MM.1S (cell line): ENCODE measurements around the gene LOXL1.

Experiments used
- DNase-seq: peaks from one replicate; pipeline ENCODE4 v3.0.0-alpha.2; 2015
- H2AFZ ChIP-seq: fragments of 300-600 bp; sonication (generic); 2 replicates; pipeline ENCODE4 v1.6.0; 2016; ENCODE audit warnings: antibody characterized with exemption, low read length
- H3F3A ChIP-seq: fragments of 300-600 bp; sonication (generic); 2 replicates; pipeline ENCODE4 v1.6.1; 2016; ENCODE audit warnings: mild to moderate bottlenecking, antibody characterized with exemption, low read length, moderate library complexity, mixed read lengths; ENCODE audit not compliant: insufficient read depth
- H3K27ac ChIP-seq: fragments of 300-600 bp; sonication (generic); 2 replicates; pipeline ENCODE4 v1.5.1; 2016; ENCODE audit warnings: mild to moderate bottlenecking, low read length
- H3K27me3 ChIP-seq: fragments of 300-600 bp; sonication (generic); replicated peaks from 2 replicates; pipeline ENCODE4 v1.6.0; 2016; ENCODE audit warnings: low read length; ENCODE audit not compliant: insufficient read depth
- H3K36me3 ChIP-seq: fragments of 300-600 bp; sonication (generic); replicated peaks from 2 replicates; pipeline ENCODE4 v1.6.1; 2016; ENCODE audit warnings: mild to moderate bottlenecking, low read length, mixed read lengths; ENCODE audit not compliant: insufficient read depth
- H3K4me1 ChIP-seq: fragments of 300-600 bp; sonication (generic); 2 replicates; pipeline ENCODE4 v1.6.1; 2016; ENCODE audit warnings: low read length, mixed read lengths
- H3K4me2 ChIP-seq: fragments of 300-600 bp; sonication (generic); 2 replicates; pipeline ENCODE4 v1.6.0; 2016; ENCODE audit warnings: low read depth, low read length
- H3K4me3 ChIP-seq: fragments of 300-600 bp; sonication (generic); 2 replicates; pipeline ENCODE4 v1.5.1; 2016; ENCODE audit warnings: low read length, mixed read lengths
- H3K79me2 ChIP-seq: fragments of 300-600 bp; sonication (generic); 2 replicates; pipeline ENCODE4 v1.6.1; 2016; ENCODE audit warnings: mixed run types, low read length, mixed read lengths
- H3K9ac ChIP-seq: fragments of 300-600 bp; sonication (generic); 2 replicates; pipeline ENCODE4 v1.6.1; 2016; ENCODE audit warnings: low read length, mixed read lengths
- H3K9me2 ChIP-seq: fragments of 300-600 bp; sonication (generic); replicated peaks from 2 replicates; pipeline ENCODE4 v1.6.1; 2016; ENCODE audit warnings: mild to moderate bottlenecking, low read length, mixed read lengths; ENCODE audit not compliant: insufficient read depth
- H3K9me3 ChIP-seq: fragments of 300-600 bp; sonication (generic); replicated peaks from 2 replicates; pipeline ENCODE4 v1.6.1; 2016; ENCODE audit warnings: mild to moderate bottlenecking, low read length, mixed read lengths; ENCODE audit not compliant: insufficient read depth
- H4K20me1 ChIP-seq: fragments of 300-600 bp; sonication (generic); 2 replicates; pipeline ENCODE4 v1.6.1; 2016; ENCODE audit warnings: mild to moderate bottlenecking, low read length, moderate library complexity, mixed read lengths; ENCODE audit not compliant: insufficient read depth
- EZH2 ChIP-seq: fragments of 300-600 bp; sonication (generic); optimal IDR thresholded peaks from 2 replicates; pipeline ENCODE3; 2017; ENCODE audit warnings: low read depth, mild to moderate bottlenecking, antibody characterized with exemption, low read length, mixed read lengths
- EZH2phosphoT487 ChIP-seq: fragments of 300-600 bp; sonication (generic); IDR thresholded peaks from 2 replicates; pipeline ENCODE4 v1.6.1; 2018; ENCODE audit warnings: antibody characterized with exemption, low read length
- TF ChIP-seq, protein P1 (sequence below): fragments of 300-600 bp; sonication (generic); IDR thresholded peaks from 2 replicates; pipeline ENCODE4 v1.5.1; 2016; ENCODE audit warnings: antibody characterized with exemption, low read length, mixed read lengths

Gene LOXL1

DNA sequence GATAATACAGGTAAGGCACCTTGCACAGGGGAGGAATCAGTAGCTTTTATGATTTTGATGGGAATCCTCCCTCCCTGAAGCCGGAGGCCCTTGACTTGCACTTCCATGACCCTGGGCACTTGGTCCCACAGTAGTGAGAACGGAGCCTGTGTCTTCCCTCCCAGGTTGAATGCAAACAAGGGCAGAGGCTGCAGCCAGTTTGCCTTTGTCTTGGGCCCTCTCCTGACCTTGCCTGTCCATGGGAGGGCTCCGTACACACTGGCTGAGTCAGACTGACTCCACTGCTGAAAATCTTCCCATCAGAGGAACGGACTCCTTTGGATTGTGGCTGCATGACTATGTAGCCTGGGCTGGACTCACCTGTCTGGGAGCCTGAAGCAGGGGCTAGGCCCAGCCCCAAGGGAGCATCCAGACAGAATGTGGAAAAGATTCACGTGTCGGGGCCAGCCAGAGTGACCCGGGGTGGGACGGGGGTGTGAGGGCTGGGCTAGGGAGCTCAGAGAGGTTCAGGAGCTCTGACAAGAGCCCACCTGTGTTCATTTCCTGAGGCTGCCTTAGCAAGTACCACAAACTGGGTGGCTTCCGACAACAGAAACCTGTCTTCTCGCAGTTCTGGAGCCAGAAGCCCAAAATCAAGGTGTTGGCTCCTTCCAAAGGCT, 43.4 kb upstream of the LOXL1 start:
- no peaks in the 10 kb centered on the region for H3K4me1 ChIP-seq
- H3K4me2 ChIP-seq = no peak overlapping the region
- DNase-seq = no peak
- no peak overlapping the region for H3K9ac ChIP-seq
- no peaks in the 10 kb centered on the region for H3K9me3 ChIP-seq
- H3K9me2 ChIP-seq = no peaks in the 10 kb centered on the region
- H3K27me3 ChIP-seq = peaks cover 34% of the 10 kb centered on the region
- H3K36me3 ChIP-seq = no peaks in the 10 kb centered on the region
- H3K4me3 ChIP-seq = no peak overlapping the region
- no peaks in the 10 kb centered on the region for H3K79me2 ChIP-seq
- H2AFZ ChIP-seq = no peak overlapping the region
- no peak overlapping the region for H3K27ac ChIP-seq
- no peaks in the 10 kb centered on the region for H4K20me1 ChIP-seq
- TF ChIP-seq EZH2 (no peak), EZH2phosphoT487 (no peak)
- TF ChIP-seq, protein P1, sequence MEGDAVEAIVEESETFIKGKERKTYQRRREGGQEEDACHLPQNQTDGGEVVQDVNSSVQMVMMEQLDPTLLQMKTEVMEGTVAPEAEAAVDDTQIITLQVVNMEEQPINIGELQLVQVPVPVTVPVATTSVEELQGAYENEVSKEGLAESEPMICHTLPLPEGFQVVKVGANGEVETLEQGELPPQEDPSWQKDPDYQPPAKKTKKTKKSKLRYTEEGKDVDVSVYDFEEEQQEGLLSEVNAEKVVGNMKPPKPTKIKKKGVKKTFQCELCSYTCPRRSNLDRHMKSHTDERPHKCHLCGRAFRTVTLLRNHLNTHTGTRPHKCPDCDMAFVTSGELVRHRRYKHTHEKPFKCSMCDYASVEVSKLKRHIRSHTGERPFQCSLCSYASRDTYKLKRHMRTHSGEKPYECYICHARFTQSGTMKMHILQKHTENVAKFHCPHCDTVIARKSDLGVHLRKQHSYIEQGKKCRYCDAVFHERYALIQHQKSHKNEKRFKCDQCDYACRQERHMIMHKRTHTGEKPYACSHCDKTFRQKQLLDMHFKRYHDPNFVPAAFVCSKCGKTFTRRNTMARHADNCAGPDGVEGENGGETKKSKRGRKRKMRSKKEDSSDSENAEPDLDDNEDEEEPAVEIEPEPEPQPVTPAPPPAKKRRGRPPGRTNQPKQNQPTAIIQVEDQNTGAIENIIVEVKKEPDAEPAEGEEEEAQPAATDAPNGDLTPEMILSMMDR = no peak
- H3F3A ChIP-seq = no peaks in the 10 kb centered on the region

DNA sequence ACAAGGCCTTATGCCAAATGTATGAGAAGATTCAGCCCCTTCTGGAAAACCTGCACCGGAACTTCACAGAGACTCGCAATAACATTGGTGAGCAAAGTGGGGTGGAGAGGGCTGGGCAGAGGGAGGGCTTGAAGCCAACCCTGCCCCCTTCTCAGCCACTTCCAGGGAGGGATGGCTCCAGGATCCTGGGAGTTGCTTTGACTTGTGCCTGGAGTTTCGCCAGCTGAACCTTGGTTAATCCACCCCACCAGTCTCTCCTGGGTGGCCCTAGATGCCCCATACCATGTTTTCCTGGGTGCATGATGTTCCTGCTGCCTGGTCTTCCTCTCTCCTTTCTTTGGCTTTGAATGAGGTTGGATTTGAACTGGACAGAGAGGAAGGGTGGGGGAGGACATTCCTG, 42.1 kb upstream of the LOXL1 start:
- no peaks in the 10 kb centered on the region for H3K9me2 ChIP-seq
- no peak overlapping the region for H3K4me3 ChIP-seq
- H3K27ac ChIP-seq = no peak overlapping the region
- H3K36me3 ChIP-seq = no peaks in the 10 kb centered on the region
- no peaks in the 10 kb centered on the region for H3F3A ChIP-seq
- no peak overlapping the region for H3K9ac ChIP-seq
- TF ChIP-seq EZH2 (no peak), EZH2phosphoT487 (no peak)
- TF ChIP-seq, protein P1 = no peak
- H3K9me3 ChIP-seq = no peaks in the 10 kb centered on the region
- DNase-seq = no peak
- H3K27me3 ChIP-seq = peaks cover 43% of the 10 kb centered on the region
- no peaks in the 10 kb centered on the region for H3K79me2 ChIP-seq
- H4K20me1 ChIP-seq = no peaks in the 10 kb centered on the region
- no peak overlapping the region for H2AFZ ChIP-seq
- H3K4me1 ChIP-seq = no peaks in the 10 kb centered on the region
- no peak overlapping the region for H3K4me2 ChIP-seq

DNA sequence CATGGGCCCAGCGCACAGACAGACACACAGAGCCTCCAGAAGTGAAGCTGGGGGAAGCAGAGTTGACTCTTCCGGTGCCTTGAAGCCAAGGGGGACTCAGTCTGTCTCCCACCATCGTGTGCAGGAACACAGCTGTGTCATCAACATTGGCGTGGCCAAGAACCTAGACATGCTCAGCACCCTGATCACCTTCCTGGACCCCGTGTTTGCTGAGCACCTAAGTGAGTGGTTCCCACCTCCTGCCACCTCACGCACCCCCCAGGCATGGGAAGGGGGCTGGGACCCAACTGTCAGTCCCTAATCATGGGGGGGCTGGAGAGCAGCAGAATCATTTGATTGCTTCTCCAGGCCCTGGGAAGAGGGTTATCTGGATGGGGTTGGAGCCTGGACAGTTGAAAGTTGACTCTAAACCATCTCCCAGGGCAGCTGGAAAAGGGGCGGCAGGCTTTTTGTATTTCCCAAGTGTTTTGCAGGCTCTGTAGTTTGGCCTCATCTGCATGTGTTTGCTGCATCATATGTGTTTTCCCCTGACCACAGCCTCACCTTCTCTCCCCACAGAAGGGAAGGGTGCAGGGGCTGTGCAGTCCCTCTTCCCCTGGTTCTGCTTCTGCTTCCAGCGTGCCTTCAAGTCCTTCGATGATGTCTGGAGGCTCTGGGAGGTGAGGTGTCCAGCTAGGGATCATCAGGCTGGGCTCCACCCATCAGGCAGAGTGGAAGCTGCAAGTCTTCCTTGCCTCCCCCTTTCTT, 40.1 kb upstream of the LOXL1 start:
- H3K79me2 ChIP-seq = no peaks in the 10 kb centered on the region
- no peaks in the 10 kb centered on the region for H3K9me2 ChIP-seq
- TF ChIP-seq EZH2phosphoT487 = no peak
- TF ChIP-seq, protein P1 = no peak
- no peak for TF ChIP-seq EZH2
- no peaks in the 10 kb centered on the region for H3K36me3 ChIP-seq
- H3K27me3 ChIP-seq = peaks cover 63% of the 10 kb centered on the region
- H2AFZ ChIP-seq = no peak overlapping the region
- no peaks in the 10 kb centered on the region for H3K9me3 ChIP-seq
- H3K4me1 ChIP-seq = no peaks in the 10 kb centered on the region
- no peak overlapping the region for H3K9ac ChIP-seq
- no peak for DNase-seq
- no peaks in the 10 kb centered on the region for H4K20me1 ChIP-seq
- H3K4me3 ChIP-seq = no peak overlapping the region
- H3K4me2 ChIP-seq = no peak overlapping the region
- no peak overlapping the region for H3K27ac ChIP-seq
- H3F3A ChIP-seq = no peaks in the 10 kb centered on the region
